Right forelimb (tissue), 1 donor: Measurements from ENCODE around the gene TAP1.
A peak's percentile ranks its signal among the peaks of the same experiment; 100 is the strongest.

Source experiments
- DNase-seq: peaks from one replicate; pipeline ENCODE4 v3.0.0-alpha.2; 2018

Gene TAP1

DNA sequence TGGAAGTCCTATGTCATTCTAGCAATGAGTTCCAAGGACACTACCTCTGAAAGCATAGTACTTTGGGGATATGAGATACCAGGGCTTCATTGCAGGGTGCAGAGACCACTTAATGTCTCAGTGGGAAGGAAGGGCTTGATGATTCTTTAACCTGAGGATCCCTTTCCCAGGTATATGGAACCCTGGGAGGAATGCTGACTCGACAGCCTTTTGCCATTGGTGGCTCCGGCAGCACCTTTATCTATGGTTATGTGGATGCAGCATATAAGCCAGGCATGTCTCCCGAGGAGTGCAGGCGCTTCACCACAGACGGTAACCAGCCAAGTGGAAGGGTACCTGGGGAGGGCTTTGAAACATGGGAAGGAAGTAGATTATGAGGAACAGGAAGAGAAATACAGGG, 4.7 kb upstream of the TAP1 start:
- DNase-seq, result no peak

DNA sequence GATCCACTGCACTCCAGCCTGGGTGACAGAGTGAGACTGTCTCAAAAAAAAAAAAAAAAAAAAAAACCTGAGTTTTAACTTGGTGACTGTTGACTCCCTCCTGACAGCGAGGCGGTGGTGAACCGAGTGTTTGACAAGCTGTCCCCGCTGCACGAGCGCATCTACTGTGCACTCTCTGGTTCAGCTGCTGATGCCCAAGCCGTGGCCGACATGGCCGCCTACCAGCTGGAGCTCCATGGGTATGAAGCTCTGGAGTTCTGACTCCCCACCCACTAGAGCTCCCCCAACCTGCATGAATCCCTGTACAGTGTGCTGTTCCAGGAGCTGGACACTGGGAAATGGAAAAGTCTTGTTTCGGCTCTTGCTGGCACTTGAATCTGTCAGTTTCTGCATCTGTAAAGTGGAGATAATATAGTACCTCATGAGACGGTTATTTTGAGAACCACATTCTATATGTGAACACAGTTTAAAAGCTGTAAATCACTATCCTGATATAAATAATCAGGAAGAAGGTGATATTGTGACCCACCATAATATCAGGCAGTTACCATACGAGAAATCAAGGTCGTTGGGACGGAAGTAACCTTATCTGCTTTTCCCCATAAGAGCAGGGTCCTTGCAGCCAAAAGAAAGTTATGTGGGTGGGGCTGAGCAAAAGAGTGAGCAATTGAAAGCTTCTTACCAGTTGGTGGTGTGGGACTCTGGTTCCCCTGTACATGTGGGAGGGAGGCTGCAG, 3.8 kb upstream of the TAP1 start:
- DNase-seq, result no peak

DNA sequence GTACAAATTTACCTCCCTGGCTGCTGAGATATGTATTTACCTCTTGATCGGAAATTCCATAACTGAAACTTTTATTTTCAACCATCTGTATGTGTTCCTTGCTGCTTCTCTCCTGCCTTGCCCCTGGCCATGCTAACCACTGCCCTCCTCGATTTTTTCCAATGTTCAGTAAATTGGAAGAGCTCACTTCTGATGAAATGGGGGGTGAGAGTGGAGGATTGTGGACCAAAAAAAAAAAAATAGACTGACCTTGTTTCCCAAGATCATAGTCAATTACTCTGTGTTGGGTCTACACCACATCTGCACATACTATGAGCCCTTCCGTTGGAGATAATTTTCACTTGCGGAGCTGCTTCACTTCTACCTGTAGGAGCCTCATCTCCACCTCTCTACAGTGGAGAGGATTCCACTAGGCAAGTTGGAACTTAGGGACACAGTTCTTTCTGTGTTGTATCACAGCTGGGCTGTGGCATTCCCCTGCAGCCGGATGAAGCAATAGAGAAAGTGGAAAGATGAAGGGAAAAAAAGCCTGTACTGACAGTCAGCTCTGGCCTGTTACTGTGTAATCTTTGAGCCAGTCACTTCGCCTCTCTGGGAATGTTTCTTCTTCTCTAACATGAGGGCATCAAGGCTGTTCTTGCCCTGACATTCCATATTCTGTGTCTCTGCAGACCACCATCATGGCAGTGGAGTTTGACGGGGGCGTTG, 2.1 kb upstream of the TAP1 start:
- no peak for DNase-seq

DNA sequence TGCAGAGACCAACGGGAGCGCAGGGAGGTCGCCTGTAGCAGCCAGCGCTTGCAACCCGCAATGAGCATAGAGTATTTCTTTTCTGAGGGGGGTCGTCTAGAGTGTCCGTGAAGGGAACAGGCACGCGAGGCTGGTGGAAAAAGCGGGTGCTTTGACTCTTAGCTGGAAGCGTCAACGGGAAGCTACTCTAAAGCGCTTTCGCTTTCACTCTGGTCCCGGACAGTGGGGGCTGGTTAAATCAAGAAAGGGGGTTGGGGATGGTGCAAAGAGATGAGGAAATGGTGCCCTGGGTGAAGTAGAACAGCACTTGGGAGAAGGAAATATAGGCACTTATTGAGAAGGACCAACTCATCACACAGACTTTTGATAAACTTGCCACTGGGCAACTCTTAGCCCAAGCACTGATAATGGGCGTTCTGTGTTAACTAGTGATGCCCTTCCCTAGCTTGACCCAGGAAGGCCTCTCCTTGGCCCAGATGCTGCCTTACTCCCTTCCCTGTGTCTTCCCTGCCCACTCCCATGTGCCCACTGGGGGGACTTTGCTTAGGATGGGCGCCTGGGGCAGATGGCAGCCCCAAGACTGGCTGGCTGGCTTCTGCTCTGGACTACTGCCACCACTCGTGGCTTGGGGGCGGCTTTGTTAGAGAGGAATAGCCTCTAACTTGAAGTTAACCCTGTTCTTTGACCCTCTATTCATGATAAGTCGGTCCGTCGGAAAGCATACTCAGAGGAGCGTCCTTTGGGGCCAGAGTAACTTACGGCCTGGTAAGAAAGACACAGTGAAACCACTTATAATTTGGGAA, 1.1 kb upstream of the TAP1 start:
- DNase-seq, result no peak

DNA sequence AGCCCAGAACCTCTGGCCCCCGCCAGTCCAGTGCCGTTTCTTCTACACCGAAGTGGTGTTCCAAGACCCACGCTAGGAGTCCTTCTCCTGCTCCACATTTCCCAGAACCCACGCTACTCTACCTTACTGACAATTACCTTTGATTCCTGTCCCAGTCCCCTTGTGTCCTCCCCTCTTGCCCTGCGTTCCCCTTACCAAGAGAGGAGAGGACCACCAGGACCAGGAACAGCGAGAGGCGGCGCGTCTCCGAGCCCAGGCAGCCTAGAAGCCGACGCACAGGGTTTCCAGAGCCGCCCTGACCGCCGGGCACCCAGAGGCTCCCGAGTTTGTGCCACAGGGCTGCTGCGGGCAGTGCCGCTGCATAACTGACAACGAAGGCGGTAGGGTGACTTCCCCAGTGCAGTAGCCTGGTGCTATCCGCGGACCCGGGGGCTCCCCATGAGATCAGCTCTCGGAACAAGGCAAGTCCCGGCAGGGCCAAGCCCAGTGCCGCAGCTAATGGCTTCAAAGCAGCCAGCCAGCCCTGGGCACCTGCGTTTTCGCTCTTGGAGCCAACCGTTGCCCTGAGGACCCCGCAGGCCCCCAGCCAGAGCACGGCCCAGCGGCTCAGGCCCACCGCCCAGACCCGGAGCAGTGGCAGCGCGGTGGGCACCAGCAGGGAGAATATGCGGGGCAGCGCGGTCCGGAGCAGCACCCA, 512 bp downstream of the TAP1 start:
- DNase-seq, result peak; percentile 67

DNA sequence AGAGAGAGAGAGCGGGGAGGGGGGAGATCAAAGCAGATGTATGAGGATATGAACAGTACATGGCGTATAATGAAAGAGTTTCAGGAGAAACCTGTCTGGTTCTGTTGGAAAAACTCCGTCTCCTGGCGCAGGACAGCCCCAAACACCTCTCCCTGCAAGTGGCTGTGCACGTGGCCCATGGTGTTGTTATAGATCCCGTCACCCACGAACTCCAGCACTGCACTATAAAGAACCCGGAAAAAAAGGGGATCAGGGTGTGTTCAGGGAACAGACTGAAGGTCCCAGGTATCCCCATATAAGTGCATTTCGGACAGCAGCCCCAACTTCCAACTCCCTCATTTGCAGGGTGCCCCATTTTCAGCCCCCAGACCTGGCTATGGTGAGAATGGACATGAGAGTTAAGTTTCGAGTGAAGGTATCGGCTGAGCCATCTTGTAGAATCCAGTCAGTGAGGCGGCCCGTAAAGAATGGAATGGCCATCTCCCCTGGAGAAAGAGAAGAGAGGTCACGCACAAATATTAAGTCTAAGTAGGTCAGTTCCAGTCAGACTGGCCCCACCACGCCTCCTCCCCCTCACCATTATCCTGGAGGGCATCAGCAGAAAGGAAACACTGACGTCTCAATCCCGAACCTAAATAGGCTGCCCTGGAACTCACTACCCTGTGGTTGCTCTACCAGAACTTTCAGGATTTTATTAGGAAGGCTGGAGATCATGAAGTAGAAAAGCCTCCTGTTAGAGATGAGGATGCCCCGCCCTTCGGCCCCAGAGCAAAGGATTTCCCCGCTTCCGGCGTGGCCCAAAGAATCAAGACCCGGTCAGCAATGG, 1.3 kb downstream of the TAP1 start:
- DNase-seq, result no peak

DNA sequence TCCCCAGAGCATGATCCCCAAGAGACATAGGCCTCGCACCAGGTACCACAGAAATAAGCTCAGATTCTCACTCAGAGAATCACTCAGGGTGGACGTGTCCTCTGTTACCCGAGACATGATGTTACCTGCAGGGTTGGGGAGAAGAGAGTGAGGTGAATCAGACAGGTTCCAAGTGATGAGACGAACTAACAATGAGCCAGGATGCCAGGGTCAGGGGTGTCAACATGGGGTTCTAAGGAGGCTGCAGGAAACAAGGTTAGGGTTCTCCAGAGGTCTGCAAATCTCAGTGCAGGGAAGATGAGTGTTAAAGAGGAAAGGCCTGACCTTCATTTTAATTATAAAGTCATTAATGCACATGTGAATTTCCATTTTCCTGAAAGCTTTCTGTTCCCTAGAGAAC, 2.5 kb downstream of the TAP1 start:
- no peak for DNase-seq

DNA sequence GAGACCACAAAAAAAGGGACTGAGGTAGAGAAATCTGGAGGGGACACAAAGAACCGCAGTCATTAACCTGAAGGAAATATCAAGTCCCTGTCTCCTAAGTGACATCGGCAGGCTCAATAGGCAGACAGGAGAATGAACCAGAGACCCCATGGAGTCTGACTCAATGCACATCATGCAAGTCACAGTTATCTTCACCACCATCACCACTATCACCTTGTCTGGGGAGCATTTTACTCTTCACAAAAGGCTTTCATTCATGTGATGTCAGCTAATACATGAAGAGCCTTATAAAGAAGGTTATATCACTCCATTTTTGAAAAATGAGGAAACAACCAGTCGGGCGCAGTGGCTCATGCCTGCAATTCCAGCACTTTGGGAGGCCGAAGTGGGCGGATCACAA, 4.4 kb downstream of the TAP1 start:
- no peak for DNase-seq

DNA sequence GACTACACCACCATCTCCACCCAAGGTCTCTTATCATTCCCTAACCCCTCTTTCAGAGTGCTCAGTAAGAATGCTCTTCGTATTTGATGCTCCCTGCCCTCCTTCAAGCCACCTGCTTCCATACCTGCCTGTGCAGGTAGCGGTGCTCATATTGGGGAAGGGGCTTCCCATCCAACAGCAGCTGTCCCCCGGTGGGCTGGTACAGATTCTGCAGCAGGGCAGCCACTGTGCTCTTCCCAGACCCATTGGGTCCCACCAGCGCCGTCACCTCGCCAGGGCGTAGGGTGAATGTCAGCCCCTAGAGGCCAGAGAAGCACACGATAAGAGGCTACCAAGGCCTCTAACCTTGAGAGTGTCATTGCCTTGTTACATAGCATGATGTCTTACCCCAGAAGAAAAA, 5.7 kb downstream of the TAP1 start:
- DNase-seq, result no peak

DNA sequence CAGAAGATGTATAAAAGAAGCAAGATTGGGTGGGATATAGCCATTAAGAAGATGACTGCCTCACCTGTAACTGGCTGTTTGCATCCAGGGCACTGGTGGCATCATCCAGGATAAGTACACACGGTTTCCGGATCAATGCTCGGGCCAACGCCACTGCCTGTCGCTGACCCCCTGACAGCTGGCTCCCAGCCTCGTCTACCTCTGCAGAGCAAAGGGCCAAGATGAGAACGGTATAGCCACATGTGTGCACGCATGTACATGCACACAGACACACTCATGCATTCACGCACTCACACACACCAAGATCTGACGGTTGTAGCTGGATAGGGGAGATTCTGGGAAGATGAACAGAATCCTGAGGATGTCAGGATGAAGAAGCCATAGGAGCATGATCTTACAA, 6.5 kb downstream of the TAP1 start:
- DNase-seq, result no peak

DNA sequence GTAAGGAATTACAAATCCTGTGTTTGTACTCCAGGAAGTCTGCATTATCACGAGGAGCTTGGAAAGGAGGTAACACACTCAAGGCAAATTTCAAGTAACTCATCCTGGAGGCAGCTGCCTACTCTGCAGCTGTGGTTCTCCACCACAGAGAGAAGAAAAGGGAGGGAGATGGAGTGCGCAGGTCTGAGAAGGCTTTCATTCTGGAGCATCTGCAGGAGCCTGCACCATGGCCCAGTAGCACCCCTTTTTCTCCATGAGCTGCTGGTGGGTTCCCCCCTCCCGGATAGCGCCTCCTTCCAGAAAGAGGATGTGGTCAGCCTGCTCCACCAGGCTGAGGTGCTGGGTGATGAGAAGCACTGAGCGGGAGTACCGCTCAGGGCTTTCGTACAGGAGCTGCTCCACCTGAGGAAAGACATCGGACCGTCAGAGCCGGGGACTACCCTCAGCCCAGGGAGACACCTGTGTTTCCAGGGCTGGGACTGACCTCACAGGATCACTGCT, 8.1 kb downstream of the TAP1 start:
- no peak for DNase-seq

DNA sequence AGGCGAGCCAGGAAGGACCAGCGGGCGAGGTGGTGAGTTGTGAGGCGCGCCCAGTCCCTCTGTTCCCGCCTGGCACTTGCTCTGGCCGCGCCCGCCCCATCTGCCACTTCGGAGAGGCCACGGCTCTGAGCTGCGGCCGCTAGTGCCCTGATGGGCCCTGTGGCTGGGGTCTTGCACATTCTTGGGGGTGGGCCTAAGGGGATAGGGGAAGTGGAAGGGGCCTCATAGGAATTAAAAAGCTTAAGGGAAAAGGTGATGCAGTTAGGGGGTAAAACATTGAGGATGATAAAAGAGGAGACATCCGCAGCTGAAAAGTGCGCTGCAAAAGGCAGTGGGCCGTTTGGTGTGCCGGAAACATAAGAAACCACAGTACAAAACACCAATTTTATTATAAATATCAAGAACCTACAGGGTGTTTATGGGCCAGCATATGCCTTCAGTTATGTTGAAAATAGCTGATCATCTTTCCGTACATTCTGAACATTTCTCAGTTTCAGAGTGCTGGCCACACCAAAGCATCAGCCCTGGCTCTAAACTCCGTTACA, 8.6 kb downstream of the TAP1 start:
- DNase-seq, result no peak

DNA sequence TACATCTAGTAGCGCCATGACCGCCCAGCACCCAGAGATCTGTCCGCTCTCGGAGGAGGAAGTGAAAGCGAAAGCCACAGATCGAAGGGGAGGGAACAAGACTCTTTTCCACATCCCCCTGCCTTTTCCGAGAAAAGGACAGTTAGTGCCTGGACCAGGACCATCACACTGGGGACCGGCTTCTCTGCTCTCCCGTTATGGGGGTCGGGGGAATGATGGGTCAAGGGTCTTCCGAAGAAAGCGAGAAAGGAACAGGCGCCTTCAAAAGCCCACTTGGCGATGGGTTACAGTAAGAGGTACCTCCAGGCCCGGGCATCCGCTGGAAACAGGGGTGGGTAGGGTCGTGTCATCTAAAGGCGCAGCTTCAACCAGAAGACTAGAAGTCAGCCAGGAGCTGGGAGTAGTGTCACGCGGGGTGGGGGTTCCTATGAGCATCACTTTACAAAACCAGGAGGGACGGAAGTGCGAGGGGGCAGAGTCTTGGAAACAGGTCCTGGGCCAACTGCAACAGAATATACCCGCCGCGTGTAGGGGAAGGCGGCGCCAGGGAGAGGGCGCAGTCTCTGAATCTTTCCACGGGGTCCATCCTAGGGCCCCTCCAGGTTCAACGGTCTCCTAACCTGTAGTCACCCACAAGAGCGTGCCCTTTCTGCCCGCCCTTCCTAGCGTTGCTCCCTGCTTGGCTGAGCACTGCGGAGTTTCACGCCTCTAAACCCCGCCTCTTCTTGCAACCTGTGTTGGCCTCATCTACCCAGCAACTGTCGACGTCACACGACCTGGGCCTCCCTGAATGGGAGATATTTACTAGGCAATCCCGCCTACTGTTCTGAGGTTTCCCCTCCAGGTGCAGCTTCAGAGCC, 9.3 kb downstream of the TAP1 start, which contains the start of gene PSMB8:
PSMB8 (minus strand) TSS at position 69 of the 860 bp plus-strand sequence; CDS start at position 18, 51 bp downstream.
- peak; percentile 94 for DNase-seq

DNA sequence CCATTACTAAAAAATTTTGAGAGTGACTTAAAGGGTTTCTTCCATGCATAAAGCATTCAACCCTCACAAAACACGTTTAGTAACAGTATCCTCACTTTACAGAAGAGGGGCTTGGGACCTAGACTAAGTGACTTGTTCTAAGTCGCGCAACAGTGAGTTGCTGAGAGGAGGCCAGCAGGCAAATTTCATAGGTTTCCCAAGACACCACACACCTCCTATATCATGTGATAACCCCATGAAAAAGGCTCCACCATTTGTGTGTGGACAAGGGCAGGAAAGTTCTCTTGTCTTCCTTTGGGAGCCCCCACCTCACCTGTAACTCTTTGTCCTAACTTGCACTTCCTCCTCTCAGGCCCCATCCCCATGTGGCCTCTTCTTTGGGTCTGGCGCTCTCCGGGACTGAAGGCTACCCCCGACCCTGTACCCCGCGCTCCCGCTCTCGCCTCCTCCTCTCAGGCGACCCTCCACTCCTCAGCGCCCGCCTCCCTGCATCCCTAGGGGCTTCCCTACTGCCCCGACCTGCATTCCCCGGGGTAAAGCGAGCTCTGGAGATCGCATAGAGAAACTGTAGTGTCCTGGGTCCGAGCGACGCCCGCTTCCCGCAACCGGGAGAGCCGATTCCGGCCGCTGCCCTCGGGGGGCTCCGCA, 10.0 kb downstream of the TAP1 start:
- no peak for DNase-seq

DNA sequence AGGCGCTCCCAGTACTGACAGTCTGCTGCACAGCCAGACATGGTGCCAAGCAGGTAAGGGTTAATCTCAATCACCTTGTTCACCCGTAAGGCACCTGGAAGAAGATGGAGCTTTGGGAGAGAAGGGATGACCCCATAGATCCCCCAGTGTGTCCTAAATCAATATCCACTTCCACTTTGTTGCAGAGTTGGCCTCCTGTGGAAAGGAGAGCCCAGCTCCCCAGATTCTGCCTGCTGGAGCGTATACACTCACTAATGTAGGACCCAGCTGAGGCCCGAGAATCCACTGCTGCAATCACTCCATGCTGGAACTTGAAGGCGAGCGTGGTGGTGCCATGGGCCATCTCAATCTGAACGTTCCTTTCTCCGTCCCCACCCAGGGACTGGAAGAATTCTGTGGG, 10.8 kb downstream of the TAP1 start:
- no peak for DNase-seq

DNA sequence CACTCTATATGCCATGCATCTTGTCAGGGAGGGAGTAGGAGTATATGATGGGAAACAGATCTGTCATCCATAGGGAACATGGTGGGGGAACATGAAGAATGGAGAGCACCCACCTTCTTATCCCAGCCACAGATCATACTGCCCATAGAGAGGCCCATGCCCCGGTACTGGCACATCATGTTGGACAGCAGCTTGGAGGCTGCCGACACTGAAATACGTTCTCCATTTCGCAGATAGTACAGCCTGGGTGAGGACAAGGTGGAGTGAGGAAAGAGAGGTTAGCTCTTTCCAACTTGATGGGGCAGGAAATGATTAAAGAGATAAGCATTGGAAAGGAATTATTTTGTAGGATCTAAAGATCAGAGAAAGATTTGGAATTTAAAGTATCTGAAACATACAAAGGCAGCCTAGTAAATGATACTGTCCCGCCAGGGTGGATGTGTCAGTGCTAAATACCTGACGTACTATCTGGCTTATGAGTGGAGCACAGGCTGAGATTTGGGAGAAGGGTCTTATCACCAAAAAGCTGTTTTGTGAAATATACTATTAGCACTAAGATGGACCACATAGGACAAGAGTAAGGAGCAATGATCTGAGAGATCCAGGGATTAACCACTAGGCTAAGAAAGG, 11.4 kb downstream of the TAP1 start:
- DNase-seq, result no peak

DNA sequence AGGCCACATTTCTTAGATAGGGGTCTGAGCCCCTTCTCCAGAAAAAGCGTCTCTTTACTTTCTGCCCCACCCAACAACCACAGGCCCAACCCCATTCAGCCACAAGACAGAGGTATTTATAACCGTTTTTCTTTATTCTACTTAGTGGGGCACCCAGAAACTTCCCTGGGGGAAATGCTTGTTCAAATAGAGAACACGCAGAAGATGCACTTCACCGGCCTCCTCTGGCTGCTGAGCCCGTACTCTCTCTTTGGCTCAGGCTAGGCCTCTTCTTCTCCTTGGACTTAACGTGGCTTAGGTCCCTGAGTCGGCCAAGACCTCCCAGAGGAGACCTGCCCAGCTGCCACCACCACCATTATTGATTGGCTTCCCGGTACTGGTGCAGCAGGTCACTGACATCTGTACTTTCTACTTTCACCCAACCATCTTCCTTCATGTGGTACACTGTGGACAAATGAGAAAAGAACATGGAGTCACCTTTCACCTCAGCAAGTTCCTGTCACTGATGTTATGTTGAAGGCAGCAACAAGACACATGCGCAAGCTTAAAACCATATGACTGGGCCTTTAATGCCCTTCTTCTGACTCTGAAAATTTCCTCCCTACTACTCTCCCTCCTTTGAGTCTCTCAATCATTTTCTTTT, 12.8 kb downstream of the TAP1 start:
- no peak for DNase-seq

DNA sequence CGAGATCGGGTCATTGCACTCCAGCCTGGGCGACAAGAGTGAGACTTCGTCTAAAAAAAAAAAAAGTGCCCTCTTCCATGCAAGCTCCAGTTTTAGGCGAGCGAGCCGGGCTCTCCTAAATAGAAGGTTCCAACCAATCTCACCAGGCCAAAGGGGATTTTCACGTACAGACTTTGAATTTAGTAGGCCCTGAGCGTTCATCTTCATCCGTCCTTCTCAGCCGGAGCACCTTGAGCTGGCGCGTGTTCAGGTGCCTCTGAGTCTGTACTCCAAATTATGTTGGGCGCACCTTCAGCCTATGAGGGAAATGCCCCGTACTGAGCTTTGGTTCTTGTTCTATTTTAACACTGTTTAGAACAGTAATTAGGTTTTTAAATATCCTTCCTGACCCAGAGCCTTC, 14.1 kb downstream of the TAP1 start:
- DNase-seq, result no peak
